Kidney epithelial cell (primary cell): ENCODE data around the gene RHOD. TPM values are rescaled to one million over a fixed set of nuclear protein-coding genes. Genes with fewer than 3 reads are reported as not detected.

ENCODE experiments used
- DNase-seq: peaks from one replicate; pipeline ENCODE4 v3.0.0-alpha.2; 2010; ENCODE audit warnings: low read depth
- H3K27me3 ChIP-seq: 2 replicates; pipeline ENCODE4 v1.6.0; 2011; ENCODE audit warnings: low read length; ENCODE audit not compliant: control insufficient read depth, insufficient read depth
- H3K36me3 ChIP-seq: 2 replicates; pipeline ENCODE4 v1.5.1; 2011; ENCODE audit warnings: low read length; ENCODE audit not compliant: control insufficient read depth, insufficient read depth
- H3K4me3 ChIP-seq: 2 replicates; pipeline ENCODE4 v1.5.1; 2011; ENCODE audit warnings: low read depth, mild to moderate bottlenecking, control low read depth, low read length
- total RNA-seq: library from RNA; depleted of rRNA; stranded (reverse); fragments of >200 nt; gene quantifications from 2 replicates; pipeline ENCODE4 v1.2.3, GENCODE V29; 2015
- TF ChIP-seq, protein P1 (sequence below): IDR thresholded peaks from 2 replicates; pipeline ENCODE4 v1.5.1; 2011; ENCODE audit warnings: mild to moderate bottlenecking, moderate library complexity, low read length, control low read depth, inconsistent platforms; ENCODE audit not compliant: insufficient read depth, poor library complexity, severe bottlenecking

RHOD gene
- total RNA-seq, 1 donor from 2014 or later = 97.0 TPM

DNA sequence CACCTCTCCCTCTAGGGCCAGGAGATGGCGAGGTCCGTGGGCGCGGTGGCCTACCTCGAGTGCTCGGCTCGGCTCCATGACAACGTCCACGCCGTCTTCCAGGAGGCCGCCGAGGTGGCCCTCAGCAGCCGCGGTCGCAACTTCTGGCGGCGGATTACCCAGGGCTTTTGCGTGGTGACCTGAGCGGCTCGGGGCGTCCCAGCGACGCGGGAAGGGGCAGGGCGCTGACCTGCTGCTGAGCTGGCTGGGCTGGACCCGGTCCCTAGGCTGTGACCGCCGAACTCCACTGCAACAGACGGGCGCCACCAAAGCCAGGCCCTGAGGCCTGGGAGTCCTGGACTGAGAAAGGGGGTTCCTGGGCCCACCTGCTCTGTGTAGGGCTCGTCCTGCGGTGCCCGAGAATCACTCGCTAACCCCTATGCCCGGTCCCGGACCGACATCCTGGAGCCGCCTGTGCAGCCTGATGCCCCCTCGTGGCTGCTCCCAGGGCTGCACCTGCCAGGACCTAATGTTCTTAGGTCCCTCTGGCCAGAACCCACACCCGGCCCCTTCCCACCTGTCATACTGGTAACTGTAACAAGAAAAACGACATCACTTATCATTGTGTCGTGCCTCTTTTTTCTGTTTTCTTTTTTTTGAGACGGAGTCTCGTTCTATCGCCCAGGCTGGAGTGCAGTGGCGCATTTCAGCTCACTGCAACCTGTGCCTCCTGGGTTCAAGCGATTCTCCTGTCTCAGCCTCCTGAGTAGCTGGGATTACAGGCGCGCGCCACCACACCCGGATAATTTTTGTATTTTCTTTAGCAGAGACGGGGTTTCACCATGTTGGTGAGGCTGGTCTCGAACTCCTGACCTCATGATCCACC lies 15.0 kb downstream of the RHOD start:
- H3K27me3 ChIP-seq = no peaks in the 10 kb centered on the region
- TF ChIP-seq, protein P1, sequence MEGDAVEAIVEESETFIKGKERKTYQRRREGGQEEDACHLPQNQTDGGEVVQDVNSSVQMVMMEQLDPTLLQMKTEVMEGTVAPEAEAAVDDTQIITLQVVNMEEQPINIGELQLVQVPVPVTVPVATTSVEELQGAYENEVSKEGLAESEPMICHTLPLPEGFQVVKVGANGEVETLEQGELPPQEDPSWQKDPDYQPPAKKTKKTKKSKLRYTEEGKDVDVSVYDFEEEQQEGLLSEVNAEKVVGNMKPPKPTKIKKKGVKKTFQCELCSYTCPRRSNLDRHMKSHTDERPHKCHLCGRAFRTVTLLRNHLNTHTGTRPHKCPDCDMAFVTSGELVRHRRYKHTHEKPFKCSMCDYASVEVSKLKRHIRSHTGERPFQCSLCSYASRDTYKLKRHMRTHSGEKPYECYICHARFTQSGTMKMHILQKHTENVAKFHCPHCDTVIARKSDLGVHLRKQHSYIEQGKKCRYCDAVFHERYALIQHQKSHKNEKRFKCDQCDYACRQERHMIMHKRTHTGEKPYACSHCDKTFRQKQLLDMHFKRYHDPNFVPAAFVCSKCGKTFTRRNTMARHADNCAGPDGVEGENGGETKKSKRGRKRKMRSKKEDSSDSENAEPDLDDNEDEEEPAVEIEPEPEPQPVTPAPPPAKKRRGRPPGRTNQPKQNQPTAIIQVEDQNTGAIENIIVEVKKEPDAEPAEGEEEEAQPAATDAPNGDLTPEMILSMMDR = peak; percentile 99
- no peak for DNase-seq
- H3K4me3 ChIP-seq = peak overlapping the region; percentile 2
- H3K36me3 ChIP-seq = no peaks in the 10 kb centered on the region

DNA sequence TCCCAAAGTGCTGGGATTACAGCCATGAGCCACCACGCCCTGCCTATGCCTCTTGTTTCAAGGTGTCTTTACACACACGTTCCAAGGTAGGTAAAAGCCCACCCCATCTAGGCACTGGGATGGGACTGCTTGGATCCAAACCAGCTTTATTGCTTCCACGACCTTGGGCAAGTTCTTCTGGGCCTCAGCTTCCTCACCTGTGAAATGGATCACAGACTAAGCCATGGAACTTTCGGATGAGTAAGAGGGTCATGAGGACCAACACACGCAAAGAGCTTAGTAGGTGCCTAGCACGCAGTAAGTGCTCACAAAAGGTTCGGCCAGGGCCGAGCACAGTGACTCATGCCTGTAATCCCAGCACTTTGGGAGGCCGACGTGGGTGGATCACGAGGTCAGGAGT lies 15.6 kb downstream of the RHOD start:
- Histone ChIP-seq H3K36me3 (no peaks in the 10 kb centered on the region), H3K27me3 (no peaks in the 10 kb centered on the region), H3K4me3 (no peak overlapping the region)
- TF ChIP-seq, protein P1 = no peak
- no peak for DNase-seq

DNA sequence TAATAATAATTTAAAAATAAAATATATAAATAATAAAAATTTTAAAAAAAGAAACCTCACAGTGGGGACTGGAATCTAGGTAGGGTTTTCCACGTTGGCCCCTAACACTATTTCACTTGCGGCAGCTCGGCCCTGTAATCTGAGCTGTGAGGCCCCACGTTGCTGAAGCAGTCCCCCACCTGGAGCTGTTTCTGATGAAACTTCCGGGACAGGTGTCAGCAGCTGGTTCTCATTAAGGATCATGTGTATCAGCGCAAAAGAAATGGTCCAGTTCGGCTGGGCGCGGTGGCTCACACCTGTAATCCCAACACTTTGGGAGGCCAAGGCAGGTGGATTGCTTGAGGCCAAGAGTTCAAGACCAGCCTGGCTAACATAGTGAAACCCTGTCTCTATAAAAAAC lies 17.3 kb downstream of the RHOD start:
- TF ChIP-seq, protein P1 = no peak
- no peak for DNase-seq
- Histone ChIP-seq H3K36me3 (no peaks in the 10 kb centered on the region), H3K4me3 (no peak overlapping the region), H3K27me3 (no peaks in the 10 kb centered on the region)

DNA sequence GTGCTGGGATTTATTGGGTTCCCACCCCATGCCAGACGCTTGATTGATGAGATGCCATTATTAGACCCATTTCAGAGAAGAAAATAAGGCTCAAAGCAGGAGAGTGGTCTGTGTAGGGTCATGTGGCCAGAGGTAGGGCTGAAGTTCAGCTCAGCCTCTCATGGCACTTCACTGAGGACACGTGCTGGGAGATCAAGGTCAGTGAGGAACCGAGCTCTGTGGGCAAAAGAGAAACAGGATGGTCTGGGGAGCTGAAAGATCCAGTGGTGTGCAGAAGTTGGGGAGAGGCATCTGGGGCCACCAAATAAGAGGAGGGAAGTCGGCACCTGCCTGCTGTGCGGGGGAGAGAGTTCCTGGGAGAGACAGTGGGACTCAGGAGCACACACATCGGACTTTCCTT lies 19.6 kb downstream of the RHOD start:
- Histone ChIP-seq H3K27me3 (no peaks in the 10 kb centered on the region), H3K4me3 (no peak overlapping the region), H3K36me3 (no peaks in the 10 kb centered on the region)
- no peak for DNase-seq
- TF ChIP-seq, protein P1 = no peak

DNA sequence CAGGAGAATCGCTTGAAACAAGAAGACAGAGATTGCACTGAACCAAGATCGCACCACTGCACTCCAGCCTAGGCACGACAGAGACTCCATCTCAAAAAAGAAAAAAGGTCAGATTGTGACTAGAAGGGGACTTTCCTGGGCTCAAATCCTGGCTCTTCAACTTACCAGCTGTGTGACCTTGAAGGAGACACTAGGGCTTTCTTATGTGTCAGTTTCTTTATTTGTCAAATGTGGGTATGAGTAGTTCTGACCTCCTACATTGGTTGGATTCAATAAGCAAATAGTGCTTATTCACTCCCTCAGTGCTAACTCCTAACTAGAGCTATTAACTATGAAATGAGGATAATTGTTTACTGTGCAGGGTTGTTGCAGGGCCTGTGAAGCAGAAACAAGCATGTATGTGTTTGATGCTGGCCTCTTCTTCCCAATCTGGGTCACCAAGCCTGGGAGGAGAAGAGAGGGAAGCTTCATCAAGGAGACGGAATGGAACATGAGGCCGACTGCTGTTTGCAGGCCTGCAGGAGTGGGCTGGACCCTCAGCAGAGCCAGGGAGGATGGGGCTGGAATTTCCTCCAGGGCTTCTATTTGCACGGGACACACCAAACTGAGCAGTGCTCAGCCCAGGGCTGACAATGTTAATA lies 22.5 kb downstream of the RHOD start:
- Histone ChIP-seq H3K4me3 (no peak overlapping the region), H3K36me3 (no peaks in the 10 kb centered on the region), H3K27me3 (no peaks in the 10 kb centered on the region)
- TF ChIP-seq, protein P1 = no peak
- no peak for DNase-seq
